GM19023 (cell line): Measurements from ENCODE around the gene DVL1.

Source experiments
- ATAC-seq: cut with Tn5 transposase; IDR thresholded peaks from one replicate; pipeline ENCODE4 v1.9.1; 2021; ENCODE audit warnings: mild to moderate bottlenecking, moderate library complexity; ENCODE audit not compliant: unreplicated experiment

DVL1 gene

DNA sequence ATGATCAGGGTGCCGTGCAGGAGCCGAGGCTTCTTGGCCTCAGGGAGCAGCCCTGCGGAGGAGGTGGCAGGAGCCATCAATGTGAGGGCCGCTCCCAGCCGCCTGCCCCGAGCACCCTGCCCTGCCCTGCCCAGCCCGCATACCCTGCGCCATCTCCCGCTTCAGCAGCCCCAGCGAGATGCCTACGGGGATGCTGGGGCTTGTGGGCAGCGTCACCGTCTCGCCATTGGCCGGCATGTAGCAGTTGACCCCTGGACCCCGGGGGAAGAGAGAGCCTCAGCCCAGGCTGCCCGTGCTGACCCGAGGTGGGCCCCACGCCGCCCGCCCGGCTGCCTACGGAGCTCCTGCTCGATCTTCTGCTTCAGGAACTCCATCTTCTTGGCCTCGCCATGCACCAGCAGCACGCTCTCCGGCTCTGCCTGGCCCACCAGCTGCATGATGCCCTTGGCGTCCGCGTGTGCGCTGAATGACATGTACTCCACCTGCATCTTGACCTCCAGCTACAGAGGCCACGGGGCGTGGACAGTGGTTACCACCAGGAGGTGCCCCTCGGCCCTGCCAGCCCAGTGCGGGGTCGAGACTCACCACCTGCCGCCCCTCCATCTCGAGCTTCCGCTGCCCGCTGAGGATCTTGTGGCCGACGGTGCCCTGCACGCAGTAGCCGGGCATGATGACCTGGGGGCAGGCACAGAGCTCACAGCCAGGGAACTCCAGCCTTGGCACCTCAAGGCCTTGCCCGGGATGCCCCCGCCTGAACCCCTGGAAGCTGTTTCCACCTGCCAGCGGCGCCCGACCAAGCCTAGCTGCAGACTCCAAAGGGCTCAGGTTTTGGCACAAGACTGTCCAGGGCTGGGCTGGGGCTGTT lies 36.5 kb downstream of the DVL1 start:
- no peak for ATAC-seq

DNA sequence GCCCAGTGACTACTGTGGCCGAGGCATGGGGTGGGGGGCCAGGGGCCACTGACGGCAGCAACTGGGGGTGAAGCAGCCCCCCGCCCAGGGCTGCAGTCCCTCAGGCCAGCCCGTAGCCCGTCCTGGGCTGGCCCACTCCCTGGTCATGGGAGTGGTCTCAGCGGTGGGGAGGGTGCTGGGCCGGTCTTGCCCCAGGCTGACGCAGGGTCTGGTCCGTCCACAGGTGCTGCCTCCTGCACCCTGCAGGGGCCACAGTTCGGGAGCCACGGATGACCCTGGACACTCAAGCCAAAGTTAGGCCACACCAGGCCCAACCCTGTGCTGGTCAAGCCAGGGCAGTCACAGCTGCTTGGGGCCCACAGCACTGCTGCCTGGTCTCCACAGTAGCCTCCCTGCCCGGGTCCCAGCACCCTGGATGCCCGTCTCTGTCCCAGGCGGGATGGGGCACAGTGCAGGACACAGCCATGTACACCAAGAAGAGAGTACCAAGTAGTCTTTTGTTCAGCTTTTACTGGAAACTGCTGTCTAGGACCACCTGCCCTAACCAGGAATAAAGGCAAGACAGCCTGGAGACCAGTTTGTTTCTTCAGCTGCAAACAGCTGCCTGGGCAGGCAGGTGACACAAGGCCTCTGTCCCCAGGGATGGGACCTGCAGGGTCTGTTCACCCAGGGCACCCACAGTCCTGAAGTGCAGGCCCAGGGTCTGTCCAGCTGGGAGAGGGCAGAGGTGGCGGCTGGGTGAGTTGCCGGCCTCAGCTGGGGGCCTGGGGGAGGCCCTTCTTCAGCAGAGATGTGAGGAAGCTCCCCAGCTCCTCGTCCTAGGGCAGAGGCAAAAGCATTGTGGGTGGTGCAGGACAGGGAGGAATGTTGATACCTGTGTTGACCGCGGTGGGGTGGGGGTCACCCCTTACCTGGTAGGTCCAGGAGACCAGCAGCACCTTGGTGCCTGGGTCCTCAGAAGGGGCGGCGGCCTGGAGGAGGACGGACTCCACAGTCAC lies 37.8 kb downstream of the DVL1 start:
- ATAC-seq: no peak

DNA sequence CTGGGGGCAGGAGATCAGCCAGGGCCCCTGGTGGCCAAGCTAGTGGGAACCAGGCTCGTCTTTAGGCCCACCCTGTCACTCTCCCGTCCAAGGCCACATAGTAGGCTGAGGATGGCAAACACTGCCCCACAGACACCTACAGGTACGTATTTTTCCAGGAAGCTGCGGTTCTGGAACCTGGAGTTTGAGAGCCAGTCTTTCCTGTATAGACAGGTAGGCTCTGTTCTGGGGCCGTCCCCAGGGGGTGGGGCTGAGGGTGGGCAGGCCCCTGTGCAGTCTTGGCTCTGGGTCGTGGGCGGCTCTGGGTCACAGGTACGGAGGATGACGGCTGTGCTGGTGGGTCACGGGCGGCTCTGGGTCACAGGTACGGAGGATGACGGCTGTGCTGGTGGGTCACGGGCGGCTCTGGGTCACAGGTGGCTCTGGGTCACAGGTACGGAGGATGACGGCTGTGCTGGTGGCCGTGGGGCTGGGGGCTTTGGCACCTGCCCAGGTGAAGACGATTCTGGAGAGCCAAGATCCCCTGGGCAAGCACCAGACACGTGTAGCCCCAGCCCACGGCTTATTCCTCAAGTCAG lies 38.7 kb downstream of the DVL1 start:
- ATAC-seq: no peak

DNA sequence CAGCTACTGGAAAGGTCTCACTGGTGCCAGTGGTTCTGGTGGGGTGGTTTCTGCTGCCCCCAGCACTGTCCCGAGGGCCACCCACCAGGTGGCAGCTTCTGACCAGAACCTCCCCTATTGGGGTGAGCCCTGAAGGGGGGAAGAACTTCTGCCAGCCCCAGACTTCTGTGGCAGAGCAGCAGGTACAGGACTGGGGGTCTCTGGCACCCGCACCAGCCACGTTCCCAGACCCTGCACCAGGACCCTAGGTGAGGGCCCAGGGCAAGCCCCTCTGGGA lies 39.2 kb downstream of the DVL1 start:
- ATAC-seq: no peak

DNA sequence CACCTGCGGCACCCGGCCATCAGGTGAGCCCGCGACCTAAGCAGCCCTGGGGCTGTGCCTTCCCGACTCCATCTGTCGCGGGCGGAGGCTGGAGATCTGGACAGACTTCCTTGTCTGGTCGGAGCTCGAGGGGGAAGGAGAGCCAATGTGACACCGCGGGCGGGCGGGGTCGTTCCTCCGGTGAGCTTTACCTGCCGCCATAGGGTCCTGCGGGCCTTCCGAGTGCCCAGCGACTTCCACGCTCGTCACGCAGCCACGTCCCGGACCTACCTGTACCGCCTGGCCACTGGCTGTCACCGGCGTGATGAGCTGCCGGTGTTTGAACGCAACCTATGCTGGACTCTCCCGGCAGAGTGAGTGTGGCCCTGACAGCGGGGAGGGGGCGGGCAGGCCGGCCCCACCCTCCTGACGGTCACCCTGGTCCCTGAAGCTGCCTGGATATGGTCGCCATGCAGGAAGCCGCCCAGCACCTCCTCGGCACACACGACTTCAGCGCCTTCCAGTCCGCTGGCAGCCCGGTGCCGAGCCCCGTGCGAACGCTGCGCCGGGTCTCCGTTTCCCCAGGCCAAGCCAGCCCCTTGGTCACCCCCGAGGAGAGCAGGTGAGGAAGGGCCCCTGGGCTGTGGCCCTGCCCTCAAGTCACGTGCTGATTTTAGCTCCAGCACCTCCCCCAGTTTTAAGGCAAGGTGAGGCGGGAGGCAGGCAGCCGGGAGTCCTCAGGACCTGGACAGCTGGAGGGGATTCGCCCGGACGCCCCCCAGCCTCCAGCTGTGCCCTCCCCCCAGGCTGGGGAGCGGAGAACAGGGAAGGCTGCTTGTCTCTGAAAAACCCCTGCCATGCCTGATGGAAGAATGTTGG lies 39.7 kb downstream of the DVL1 start:
- no peak for ATAC-seq

DNA sequence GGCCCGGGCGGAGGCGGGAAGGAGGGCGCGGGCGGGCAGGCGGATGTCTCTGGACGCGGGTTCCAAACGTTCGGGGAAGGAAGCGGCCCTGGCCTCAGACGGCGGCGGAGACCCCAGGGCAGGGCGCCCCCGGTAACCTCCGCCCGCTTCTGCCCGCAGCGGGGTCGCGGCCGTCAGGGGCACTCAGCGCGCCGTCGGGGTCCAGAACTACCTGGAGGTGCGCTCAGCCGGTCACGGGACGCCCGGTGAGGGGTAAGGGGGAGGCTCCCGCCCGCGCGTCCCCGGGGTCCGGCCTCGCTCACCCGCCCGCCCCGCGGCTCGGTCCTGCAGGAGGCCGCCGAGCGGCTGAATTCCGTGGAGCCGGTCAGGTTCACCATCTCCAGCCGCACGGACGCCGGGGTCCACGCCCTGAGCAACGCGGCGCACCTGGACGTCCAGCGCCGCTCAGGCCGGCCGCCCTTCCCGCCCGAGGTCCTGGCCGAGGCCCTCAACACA lies 40.4 kb downstream of the DVL1 start:
- no peak for ATAC-seq

DNA sequence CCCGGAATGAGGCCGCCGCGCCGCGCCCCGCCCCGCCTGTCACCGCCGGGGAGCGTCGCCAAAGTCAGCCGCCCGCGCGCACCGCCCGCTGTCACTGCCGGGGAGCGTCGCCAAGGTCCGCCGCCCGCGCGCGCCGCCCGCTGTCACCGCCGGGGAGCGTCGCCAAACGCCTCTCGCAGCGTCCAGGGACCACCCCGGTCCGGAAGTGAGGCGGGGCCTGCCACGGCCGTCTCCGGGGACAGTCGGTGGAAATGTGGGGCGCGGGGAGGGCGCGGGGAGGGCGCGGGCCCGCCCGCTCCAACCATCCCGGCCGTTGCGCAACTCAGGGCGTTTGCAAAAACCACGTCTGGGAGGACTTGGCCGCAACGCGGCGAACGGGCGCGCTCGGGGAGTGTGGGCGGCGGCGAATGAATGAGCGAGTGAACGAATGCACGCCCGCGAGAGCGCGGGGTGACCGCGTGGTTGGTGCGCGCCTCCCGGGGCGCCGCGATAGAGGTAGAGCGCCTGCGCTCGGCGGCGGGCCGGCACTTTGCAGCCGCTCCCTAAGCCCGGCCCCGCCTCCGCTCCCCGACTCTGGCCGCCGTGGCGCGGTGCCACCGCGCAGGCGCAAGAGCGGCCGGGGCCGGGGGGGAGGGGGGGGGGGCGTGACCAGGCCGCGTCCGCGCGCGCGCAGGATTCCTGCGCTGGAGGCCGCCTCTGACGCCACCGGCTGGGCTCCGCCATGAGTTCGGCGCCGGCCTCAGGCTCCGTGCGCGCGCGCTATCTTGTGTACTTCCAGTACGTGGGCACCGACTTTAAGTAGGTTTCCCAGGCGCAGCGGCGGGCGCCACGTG lies 41.1 kb downstream of the DVL1 start, which contains the start of the genes ACAP3 and PUSL1:
ACAP3 (minus strand) TSS at position 8 of the 833 bp plus-strand sequence. CDS start 115 bp downstream, outside the sequence.
PUSL1 (plus strand) TSS at position 675 of the 833 bp plus-strand sequence; CDS start at position 722, 47 bp downstream.
- ATAC-seq: peak; percentile 62

DNA sequence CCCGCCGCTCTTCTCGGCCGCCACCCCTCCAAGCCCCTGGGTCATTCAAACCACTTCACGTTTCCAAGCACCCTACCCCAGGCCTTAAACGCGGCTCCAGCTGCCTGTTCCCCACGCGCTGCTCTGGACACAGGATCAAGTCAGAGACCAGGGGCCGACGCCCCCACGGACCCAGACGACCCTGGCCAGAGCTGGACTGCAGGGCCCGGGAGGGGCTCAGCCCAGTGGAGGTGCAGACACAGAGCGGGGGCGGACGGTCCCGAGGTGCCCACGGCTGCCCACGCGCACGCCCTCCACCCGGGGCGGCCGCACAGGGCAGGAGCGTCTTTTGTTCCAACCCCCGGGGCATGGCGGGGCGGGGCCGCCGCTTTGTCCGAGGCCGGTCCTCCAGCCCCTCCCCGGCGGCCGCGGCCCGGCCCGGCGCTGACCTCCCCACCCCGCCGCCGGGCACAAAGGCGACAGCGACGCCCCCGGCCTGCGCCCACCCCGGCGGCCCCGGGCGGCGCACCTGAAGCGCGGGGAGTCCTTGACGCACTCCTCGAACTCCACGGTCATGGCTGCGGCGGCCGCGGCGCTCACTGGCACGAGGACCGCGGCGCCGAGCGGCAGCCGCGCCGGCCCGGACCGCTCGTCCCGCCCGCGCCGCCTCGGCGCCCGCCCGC lies 41.8 kb downstream of the DVL1 start:
- no peak for ATAC-seq

DNA sequence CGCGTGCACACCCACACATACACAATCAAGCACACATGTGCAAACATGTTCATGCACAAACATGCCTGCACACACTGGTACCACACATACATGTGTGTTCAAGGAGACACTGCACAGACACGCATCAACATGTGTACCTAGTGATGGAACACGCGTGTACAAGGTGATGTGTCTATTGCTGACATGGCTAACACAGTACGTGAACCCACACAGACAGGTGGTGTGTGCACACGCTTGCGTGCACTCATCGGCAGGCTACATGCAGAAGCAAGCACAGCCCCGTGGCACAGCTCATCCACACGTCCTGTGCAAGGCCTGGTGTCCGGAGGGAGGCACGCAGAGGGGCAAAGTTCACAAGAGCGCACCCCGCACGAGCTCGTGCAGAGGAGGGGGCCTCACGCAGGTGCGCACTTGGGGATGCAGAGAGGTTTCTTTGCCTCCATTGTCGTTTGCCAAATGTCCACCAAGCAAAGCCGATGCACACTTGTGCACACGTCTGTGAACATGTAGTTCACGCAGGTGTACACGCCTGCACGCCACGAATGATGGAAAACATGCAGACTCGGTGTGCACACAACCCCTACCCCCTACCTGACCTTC lies 42.5 kb downstream of the DVL1 start:
- ATAC-seq: no peak

DNA sequence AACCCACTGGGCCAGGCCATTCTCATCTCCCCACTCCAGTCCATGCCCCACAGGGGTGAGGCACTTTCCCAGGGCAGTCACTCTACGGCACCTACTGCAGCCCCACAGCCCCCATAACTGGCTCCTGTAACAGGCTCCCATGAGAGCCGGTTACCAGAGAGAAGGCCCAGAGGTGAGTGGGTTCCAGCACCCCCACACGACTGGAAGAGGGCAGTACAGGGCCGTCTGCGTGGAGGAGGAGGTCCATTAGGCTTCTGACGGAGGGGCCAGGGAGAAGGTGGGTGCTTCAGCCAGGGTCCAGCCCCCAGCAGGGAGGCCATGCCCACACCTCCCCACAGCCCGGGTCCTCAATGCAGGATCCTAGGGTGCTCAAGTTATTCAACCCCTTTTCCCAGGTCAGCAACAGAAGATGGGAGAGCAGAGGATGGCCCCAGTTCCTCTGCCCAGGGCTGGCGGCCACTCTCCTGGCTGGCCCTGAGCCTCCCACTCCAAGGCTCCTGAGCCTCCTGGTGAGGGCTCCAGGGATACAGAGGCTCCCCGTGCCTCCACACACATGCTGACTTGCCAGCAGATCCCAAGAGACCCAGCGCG lies 43.1 kb downstream of the DVL1 start:
- no peak for ATAC-seq

DNA sequence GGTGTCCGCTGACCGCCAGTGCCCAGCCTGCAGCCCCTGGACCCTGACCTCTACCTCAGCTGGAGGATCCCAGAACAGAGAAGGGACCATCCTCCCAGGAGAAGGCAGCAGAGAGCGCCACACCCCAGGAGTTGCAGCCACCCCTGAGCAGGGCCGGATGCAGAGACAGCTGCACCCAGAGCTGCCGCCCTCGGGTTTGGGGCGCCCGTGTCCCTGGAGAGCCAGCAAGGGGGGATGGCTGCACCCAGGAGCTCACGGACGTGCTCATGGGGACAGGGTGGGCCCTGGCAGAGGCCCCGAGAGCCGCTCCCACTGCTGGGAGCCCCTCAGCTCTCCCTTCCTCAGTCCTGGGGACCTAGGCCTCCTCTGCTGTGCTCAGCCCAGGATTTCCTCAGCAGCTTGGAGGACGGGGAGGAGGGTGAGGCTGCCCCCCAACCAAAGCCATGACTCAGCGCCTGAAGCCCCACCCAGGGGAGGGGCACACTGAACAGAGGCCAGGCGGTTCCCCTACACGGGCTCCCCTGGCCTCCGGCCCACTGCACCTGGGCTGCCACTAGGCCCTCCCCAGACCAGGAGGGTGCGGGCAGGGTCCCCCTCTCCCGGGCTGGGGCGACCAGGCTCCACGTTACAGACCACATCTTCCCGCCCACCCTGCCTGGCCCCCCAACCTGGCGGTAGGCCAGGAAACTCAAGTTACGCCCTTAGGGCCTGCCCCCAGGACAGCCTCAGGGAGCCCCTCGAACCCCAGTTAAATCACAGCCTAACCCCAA lies 43.7 kb downstream of the DVL1 start:
- no peak for ATAC-seq

DNA sequence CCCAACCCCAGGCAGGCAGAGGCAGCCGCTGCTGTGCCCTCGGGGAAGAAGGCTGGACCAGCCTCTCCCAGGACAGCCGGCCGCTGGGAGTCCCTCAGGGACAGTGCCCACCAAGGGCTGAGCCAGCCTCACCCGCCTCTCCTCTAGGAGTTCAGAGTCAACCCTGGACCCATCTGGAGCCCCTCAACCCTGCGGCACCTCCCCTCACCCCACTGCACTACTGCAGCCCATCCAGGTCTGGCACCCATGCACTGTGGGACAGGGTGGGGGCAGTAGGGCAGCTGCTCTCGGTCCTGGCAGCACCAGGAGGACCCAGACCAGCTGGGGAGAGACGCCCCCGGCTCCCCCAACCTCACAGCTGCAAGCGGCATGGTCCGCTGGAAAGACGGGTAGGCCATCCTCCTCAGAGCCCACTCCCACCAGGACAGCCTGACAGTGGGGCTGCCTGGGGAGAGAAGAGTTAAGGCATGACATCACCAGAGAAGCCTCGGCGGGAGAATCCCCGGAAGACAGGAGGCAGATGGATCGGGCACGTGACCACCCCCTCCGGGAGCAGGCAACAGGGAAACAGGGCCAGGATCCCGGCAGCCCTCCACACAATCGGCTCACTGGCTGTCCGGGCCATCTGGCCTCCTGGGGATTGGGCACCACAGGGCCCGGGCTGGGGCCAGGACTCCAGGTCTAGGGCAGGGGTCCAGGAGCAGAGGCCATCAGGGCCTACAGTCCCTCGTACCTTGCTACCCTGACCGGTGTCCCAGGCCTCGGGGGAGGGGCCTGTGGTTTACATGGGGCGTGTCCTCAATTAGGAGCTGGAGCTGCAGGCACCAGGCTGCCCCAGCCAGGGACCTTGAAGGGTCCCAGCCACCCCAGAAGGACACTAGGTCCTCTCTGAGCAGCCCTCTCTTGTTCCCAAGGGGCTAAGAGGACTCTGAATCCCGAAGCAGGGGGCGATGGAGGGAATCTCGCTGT lies 44.6 kb downstream of the DVL1 start:
- ATAC-seq: no peak

DNA sequence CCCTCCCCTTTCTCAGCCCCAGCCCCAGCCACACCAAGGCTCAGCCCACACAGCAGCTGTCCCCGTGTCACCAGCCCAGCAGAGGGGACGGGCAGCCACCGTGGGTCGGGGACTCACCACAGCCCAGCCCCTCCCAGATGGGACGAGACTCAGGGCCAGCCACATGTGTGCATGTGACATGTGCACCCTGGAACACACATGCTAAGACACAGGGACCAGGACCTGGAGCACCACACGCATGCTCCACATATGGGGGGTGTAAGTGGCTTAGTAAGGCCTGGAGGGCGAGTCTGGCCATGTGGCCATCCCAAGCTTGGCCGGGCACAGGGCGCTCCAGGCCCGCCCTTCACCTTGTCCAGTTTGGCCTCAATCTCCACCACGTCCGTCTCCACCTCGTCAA lies 45.5 kb downstream of the DVL1 start:
- ATAC-seq: no peak

DNA sequence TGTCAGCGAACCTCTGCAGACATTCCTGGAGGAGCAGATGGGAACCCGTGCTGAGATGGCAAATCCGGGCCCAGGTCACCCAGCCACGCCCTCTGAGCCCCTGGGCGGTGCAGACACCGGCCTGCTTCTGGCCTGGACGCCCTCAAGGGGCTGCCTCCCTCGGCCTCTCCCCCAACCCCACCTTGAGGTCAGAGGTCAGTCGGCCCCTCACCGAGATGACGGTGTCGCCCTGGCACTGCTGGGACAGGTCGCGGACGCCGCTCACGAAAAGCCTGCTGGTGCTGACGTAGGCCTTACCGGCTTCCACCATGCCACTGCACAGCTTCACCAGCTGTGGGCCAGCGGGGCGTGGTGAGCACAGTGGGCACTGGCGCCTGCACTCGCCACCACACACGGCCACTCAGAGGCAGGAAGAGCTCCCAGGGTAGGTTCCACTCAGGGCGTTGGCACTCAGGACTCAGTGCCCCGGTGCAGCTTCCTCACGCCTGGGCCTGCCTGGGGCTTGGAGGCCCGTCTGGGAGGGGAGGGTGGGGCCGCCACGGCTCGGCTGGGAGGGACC lies 46.2 kb downstream of the DVL1 start:
- ATAC-seq: no peak

DNA sequence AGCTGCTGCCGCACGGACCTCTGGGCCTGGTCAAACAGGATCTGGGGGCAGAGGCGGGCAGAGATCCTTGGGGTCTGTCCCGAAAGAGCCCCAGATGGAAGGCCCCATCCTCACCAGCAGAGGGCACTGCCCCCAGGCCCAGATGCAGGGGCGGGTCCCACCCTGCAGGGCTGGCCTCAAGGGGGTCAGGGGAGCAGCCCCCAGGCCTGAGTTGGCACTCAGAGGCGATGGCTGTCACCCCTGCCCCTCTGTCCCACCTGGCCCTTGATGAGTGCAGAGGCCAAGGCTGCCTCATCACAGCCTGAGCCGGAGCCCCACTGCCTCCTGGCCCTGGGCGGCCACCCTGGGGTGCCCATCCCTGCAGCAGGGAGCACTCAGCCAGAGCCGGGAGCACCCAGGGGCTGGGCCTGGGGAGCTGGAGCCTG lies 47.2 kb downstream of the DVL1 start:
- ATAC-seq: no peak

DNA sequence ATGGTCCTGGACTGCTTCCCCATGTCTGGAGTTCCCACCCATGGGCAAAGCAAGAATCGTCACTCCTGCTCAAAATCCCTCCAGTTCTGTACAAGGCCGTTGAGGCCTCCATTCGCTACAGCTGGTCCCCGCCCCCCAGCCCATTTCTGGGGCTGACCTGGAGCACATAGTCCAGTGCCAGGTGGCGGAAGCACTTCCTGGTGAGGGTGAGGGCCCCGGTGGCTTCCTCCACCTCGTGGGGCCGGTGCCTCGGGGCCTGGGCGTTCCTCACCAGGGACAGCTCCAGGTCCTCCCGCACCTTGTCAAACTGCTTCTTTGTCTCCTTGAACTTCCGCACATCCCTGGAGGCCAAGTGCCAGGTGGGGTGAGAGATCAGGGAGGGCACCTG lies 48.9 kb downstream of the DVL1 start:
- ATAC-seq: no peak
